GM19239 (cell line): Measurements from ENCODE around the gene TANGO2.

Experiments used
- DNase-seq: peaks from one replicate; pipeline ENCODE4 v3.0.0; 2011; ENCODE audit warnings: low spot score; ENCODE audit not compliant: insufficient read length
- FAIRE-seq: peaks from 2 replicates; lab custom pipeline; 2011; peaks lifted over from hg19 to GRCh38; lab: Jason Lieb, UNC

Gene TANGO2

GRCh38 chr22:19982991-19983578 is 37.8 kb upstream of the TANGO2 start:
- no peak for FAIRE-seq
- no peak for DNase-seq

- FAIRE-seq = no peak
These were observed 37.2 kb upstream of the TANGO2 start for GRCh38 chr22:19983741-19984140.

GRCh38 chr22:19984201-19984753 is 36.6 kb upstream of the TANGO2 start:
- DNase-seq (no peak), FAIRE-seq (no peak)

More at GRCh38 chr22:19983741-19984140, 37.2 kb upstream of the TANGO2 start:
- no peak for DNase-seq

- FAIRE-seq (no peak), DNase-seq (no peak)
These were observed 35.8 kb upstream of the TANGO2 start for GRCh38 chr22:19984851-19985811.

- FAIRE-seq = no peak
These were observed 34.9 kb upstream of the TANGO2 start for GRCh38 chr22:19986011-19986409.

GRCh38 chr22:19986410-19987341 is 34.2 kb upstream of the TANGO2 start:
- peak; percentile 99 for DNase-seq
- FAIRE-seq = peak; percentile 37

More at GRCh38 chr22:19986011-19986409, 34.9 kb upstream of the TANGO2 start:
- DNase-seq = no peak

- DNase-seq = no peak
- no peak for FAIRE-seq
These were observed 33.3 kb upstream of the TANGO2 start for GRCh38 chr22:19987394-19988306.

- DNase-seq (no peak), FAIRE-seq (no peak)
These were observed 32.5 kb upstream of the TANGO2 start for GRCh38 chr22:19988331-19988808.

- DNase-seq = no peak
These were observed 31.8 kb upstream of the TANGO2 start for GRCh38 chr22:19988965-19989724.

GRCh38 chr22:19989725-19990067 is 31.2 kb upstream of the TANGO2 start:
- DNase-seq = no peak
- no peak for FAIRE-seq

More at GRCh38 chr22:19988965-19989724, 31.8 kb upstream of the TANGO2 start:
- FAIRE-seq = no peak

GRCh38 chr22:19990188-19990587 is 30.7 kb upstream of the TANGO2 start:
- no peak for DNase-seq
- FAIRE-seq = no peak

GRCh38 chr22:19990609-19991394 is 30.1 kb upstream of the TANGO2 start:
- FAIRE-seq = no peak
- no peak for DNase-seq

- FAIRE-seq = no peak
- no peak for DNase-seq
These were observed 29.6 kb upstream of the TANGO2 start for GRCh38 chr22:19991395-19991644.

- DNase-seq = no peak
- FAIRE-seq = no peak
These were observed 29.1 kb upstream of the TANGO2 start for GRCh38 chr22:19991645-19992451.

- no peak for DNase-seq
- FAIRE-seq = no peak
These were observed 28.4 kb upstream of the TANGO2 start for GRCh38 chr22:19992481-19992911.

GRCh38 chr22:19992921-19993355 is 28.0 kb upstream of the TANGO2 start:
- DNase-seq (no peak), FAIRE-seq (no peak)

GRCh38 chr22:19993926-19994325 is 27.0 kb upstream of the TANGO2 start:
- FAIRE-seq = no peak
- no peak for DNase-seq
